Spleen (tissue), 11 donors: Measurements from ENCODE around the gene NSUN5. TPM values are rescaled to one million over a fixed set of nuclear protein-coding genes. Genes with fewer than 3 reads are reported as not detected.

Experiments
- DNase-seq: peaks from one replicate; pipeline ENCODE4 v3.0.0-alpha.2; 2020
- H3K27ac ChIP-seq, 8 donors: fragments of 200-600 bp; sonication (generic) in 7 of 8; 1 replicate in 4 of 8; 2 replicates in 4 of 8; pipeline versions ENCODE4 v1.5.0 to v1.8.0; 2016 to 2021; ENCODE audit warnings: inconsistent platforms in 4 of 8, mild to moderate bottlenecking in 4 of 8, moderate library complexity in 1 of 8
- H3K27me3 ChIP-seq, 7 donors: fragments of 200-600 bp; sonication (generic) in 6 of 7; replicated peaks in 1 of 7; 1 replicate in 4 of 7; 2 replicates in 3 of 7; pipeline versions ENCODE4 v1.5.0 to v1.8.0; 2016 to 2021; ENCODE audit warnings: inconsistent platforms in 3 of 7, mild to moderate bottlenecking in 1 of 7
- H3K36me3 ChIP-seq, 6 donors: fragments of 200-600 bp; sonication (generic) in 5 of 6; 1 replicate in 4 of 6; 2 replicates in 2 of 6; pipeline versions ENCODE4 v1.5.0 to v1.8.0; 2016 to 2021; ENCODE audit warnings: inconsistent platforms in 2 of 6
- H3K4me1 ChIP-seq, 6 donors: fragments of 200-600 bp; sonication (generic) in 5 of 6; 1 replicate in 3 of 6; 2 replicates in 3 of 6; pipeline versions ENCODE4 v1.5.0 to v1.8.0; 2016 to 2021; ENCODE audit warnings: inconsistent platforms in 3 of 6
- H3K4me3 ChIP-seq, 8 donors: fragments of 200-600 bp; sonication (generic) in 7 of 8; 1 replicate in 4 of 8; 2 replicates in 4 of 8; pipeline versions ENCODE4 v1.5.0 to v1.8.0; 2016 to 2021; ENCODE audit warnings: inconsistent platforms in 4 of 8, mild to moderate bottlenecking in 4 of 8, moderate library complexity in 2 of 8
- H3K9me3 ChIP-seq, 8 donors: fragments of 200-600 bp; sonication (generic) in 7 of 8; 1 replicate in 4 of 8; 2 replicates in 4 of 8; pipeline versions ENCODE4 v1.5.0 to v1.8.0; 2016 to 2021; ENCODE audit warnings: inconsistent platforms in 4 of 8
- CTCF ChIP-seq, 11 experiments: fragments of 200-600 bp in 7 of 11; fragments of 450-650 bp in 4 of 11; sonication (generic) in 4 of 11; IDR thresholded peaks in 8 of 11; conservative IDR thresholded peaks in 3 of 11; 1 replicate in 7 of 11; 2 replicates in 4 of 11; pipeline versions ENCODE4 v1.4.0 to v1.8.0; 2016 to 2021; ENCODE audit warnings: antibody characterized with exemption in 11 of 11, inconsistent platforms in 4 of 11, mild to moderate bottlenecking in 1 of 11
- POLR2A ChIP-seq, 3 donors: fragments of 450-650 bp; IDR thresholded peaks; one replicate each; pipeline ENCODE4 v1.5.1; 2017; ENCODE audit warnings: antibody characterized with exemption in 3 of 3, mild to moderate bottlenecking in 1 of 3
- POLR2AphosphoS5 ChIP-seq, 3 donors: sonication (generic); formaldehyde crosslinking; IDR thresholded peaks; one replicate each; pipeline ENCODE4 v1.5.1; 2017; ENCODE audit warnings: antibody characterized with exemption in 3 of 3
- WGBS, 5 donors: extraction: QIAGEN DNeasy Blood & Tissue Kit in 3 of 5; methylation state at CpG; one replicate each; pipeline versions ENCODE4 v1.1.5 to v1.1.7; 2013 to 2018; 5-methylcytosine and 5-hydroxymethylcytosine counted together
- intact Hi-C: fragments of 100-400 bp; cut with DNase I; formaldehyde crosslinking; loops from one replicate; pipeline ENCODE4 v1.15.0; 2023; ENCODE audit warnings: low total_unique reads
- polyA plus RNA-seq, 3 donors: library from polyadenylated mRNA; stranded (reverse); fragments of 200-250 nt; gene quantifications; one replicate each; pipeline ENCODE4 v1.2.1, GENCODE V29; 2013
- total RNA-seq, 7 donors: library from RNA; depleted of rRNA in 3 of 7; stranded (reverse); fragments of >200 nt in 3 of 7; fragmentation: NEBNext Ultra II Directional in 4 of 7; extraction: Animal tissue kit (Norgen Biotek cat#: 25700) in 4 of 7; gene quantifications; one replicate each; pipeline versions ENCODE4 v1.1.0 to v1.2.1, GENCODE V29; 2016 to 2021
- donor health status: healthy with polysubstance abuse.
- donor health status: DM: no; HTN: no; CAD: no; lungs with moderate emphysema.
- donor health status: DM: no; HTN: no; CAD: no.
- donor health status: Bipolar disorder and iron deficiency.
- donor health status: healthy.
- donor health status: DM: no; HTN: no; CAD: no.
- donor health status: DM: yes; HTN: yes; CAD: no.

NSUN5 gene
- total and polyA plus RNA-seq, 10 donors: 23.6 to 43.1 (median 30.6) TPM

- Histone ChIP-seq H3K9me3 (peaks cover 0 to 9% (median 6%) of the 10 kb centered on the region in 8 donors), H3K27me3 (no peaks in the 10 kb centered on the region), H3K4me1 (peaks cover 0 to 10% (median 0%) of the 10 kb centered on the region in 6 donors), H3K36me3 (no peaks in the 10 kb centered on the region), H3K4me3 (no peak overlapping the region), H3K27ac (no peak overlapping the region)
- TF ChIP-seq POLR2A (IDR thresholded peaks at IDR 0.05) (no peak), CTCF (IDR thresholded peaks at IDR 0.05 in 8 of 11, conservative IDR thresholded peaks at IDR 0.05 in 3 of 11) (no peak), POLR2AphosphoS5 (IDR thresholded peaks at IDR 0.05) (no peak)
- 77 to 87% (median 85%) methylated on average over 6 of the region's 6 CpGs for WGBS, 5 donors
- intact Hi-C loops: no loop called here
- DNase-seq: no peak
Observed at GRCh38 chr7:73349763-73350162, 41.1 kb upstream of the NSUN5 start.

GRCh38 chr7:73345951-73346350 lies 37.3 kb upstream of the NSUN5 start:
- intact Hi-C loops: no loop called here
- WGBS, 5 donors: 46 to 54% (median 49%) methylated on average over 8 of the region's 8 CpGs
- Histone ChIP-seq H3K9me3 (no peaks in the 10 kb centered on the region), H3K36me3 (no peaks in the 10 kb centered on the region), H3K27me3 (peaks cover 0 to 20% (median 0%) of the 10 kb centered on the region in 7 donors), H3K4me1 (no peaks in the 10 kb centered on the region), H3K4me3 (no peak overlapping the region), H3K27ac (no peak overlapping the region)
- no peak for TF ChIP-seq CTCF (IDR thresholded peaks at IDR 0.05 in 8 of 11, conservative IDR thresholded peaks at IDR 0.05 in 3 of 11)
- no peak for TF ChIP-seq POLR2AphosphoS5 (IDR thresholded peaks at IDR 0.05)
- TF ChIP-seq POLR2A (IDR thresholded peaks at IDR 0.05): no peak
- DNase-seq: no peak

GRCh38 chr7:73345538-73345937 lies 36.9 kb upstream of the NSUN5 start:
- Histone ChIP-seq H3K9me3 (no peaks in the 10 kb centered on the region), H3K27me3 (peaks cover 0 to 20% (median 0%) of the 10 kb centered on the region in 7 donors), H3K4me1 (no peaks in the 10 kb centered on the region), H3K27ac (no peak overlapping the region), H3K36me3 (no peaks in the 10 kb centered on the region), H3K4me3 (no peak overlapping the region)
- no peak for DNase-seq
- TF ChIP-seq CTCF (IDR thresholded peaks at IDR 0.05 in 8 of 11, conservative IDR thresholded peaks at IDR 0.05 in 3 of 11) (no peak), POLR2A (IDR thresholded peaks at IDR 0.05) (no peak), POLR2AphosphoS5 (IDR thresholded peaks at IDR 0.05) (no peak)
- 37 to 50% (median 45%) methylated on average over 4 of the region's 4 CpGs for WGBS, 5 donors
- intact Hi-C loops: no loop called here

- H3K4me1 ChIP-seq: no peaks in the 10 kb centered on the region
- WGBS, 5 donors: 79 to 89% (median 83%) methylated on average over 7 of the region's 7 CpGs
- peaks cover 0 to 20% (median 0%) of the 10 kb centered on the region in 7 donors for H3K27me3 ChIP-seq
- H3K36me3 ChIP-seq: no peaks in the 10 kb centered on the region
- H3K27ac ChIP-seq: no peak overlapping the region
- DNase-seq: no peak
- TF ChIP-seq CTCF (IDR thresholded peaks at IDR 0.05 in 8 of 11, conservative IDR thresholded peaks at IDR 0.05 in 3 of 11): no peak
- no peak for TF ChIP-seq POLR2A (IDR thresholded peaks at IDR 0.05)
- no peak for TF ChIP-seq POLR2AphosphoS5 (IDR thresholded peaks at IDR 0.05)
- intact Hi-C loops: no loop called here
- H3K4me3 ChIP-seq: no peak overlapping the region
- H3K9me3 ChIP-seq: no peaks in the 10 kb centered on the region
Observed at GRCh38 chr7:73343671-73344380, 35.2 kb upstream of the NSUN5 start.
